ENCODE results near the gene ALX4.

DNA sequence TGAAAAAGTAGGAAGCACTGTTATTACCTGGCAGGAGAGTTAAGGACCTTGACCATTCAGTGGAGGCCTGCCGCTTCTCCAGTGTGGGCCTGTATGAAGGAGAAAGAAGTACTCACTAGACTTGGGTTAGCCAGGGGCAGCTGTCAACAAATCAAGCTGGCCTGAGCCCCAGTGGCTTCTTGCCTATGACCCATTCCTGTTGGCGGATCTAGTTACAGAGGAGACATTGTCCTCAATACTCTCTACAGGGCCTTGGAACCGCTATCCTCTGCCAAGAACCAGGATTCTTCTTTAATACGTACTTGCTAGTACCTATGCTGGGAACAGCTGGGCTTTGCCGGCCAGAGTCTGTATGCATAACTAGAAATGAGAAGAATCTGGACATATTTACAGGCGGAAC lies 68.1 kb downstream of the ALX4 start:
- TF ChIP-seq, protein P1, sequence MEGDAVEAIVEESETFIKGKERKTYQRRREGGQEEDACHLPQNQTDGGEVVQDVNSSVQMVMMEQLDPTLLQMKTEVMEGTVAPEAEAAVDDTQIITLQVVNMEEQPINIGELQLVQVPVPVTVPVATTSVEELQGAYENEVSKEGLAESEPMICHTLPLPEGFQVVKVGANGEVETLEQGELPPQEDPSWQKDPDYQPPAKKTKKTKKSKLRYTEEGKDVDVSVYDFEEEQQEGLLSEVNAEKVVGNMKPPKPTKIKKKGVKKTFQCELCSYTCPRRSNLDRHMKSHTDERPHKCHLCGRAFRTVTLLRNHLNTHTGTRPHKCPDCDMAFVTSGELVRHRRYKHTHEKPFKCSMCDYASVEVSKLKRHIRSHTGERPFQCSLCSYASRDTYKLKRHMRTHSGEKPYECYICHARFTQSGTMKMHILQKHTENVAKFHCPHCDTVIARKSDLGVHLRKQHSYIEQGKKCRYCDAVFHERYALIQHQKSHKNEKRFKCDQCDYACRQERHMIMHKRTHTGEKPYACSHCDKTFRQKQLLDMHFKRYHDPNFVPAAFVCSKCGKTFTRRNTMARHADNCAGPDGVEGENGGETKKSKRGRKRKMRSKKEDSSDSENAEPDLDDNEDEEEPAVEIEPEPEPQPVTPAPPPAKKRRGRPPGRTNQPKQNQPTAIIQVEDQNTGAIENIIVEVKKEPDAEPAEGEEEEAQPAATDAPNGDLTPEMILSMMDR (IDR thresholded peaks at IDR 0.05; ENCODE audit: low read length): no peak
- TF ChIP-seq EZH2 (optimal IDR thresholded peaks at IDR 0.05; ENCODE audit: low read depth, low read length): no peak

All from MM.1S (cell line).